Activated naive CD4-positive, alpha-beta T cell (primary cell): Measurements from ENCODE around the gene CREB3L4.
A peak's percentile ranks its signal among the peaks of the same experiment; 100 is the strongest.

Source experiments
- DNase-seq, 4 experiments: peaks; one replicate each; lab custom pipeline; 2025; lab: John Stamatoyannopoulos, UW

The CREB3L4 gene

GRCh38 chr1:153937331-153937730, 30.4 kb upstream of the CREB3L4 start:
- no peak for DNase-seq

DNA sequence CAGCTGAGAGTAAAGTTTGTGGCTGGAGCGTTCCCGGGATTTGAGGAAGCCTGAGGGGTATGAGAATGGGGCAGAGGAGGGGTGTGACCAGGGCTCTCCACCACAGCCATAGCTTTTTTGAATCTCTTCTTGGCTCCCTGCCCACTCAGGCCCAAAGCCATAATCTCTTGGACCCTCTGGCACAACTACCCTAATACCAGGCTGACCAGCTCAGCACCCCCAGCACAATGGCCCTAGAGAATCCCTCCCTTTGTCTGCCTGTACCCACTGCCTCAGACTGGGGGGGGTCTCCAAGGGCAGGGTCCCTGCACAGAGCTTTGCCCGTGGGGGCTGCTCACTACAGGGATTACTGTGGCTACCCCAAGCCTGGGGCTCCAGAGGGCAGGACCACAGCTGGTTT, 28.7 kb upstream of the CREB3L4 start:
- no peak for DNase-seq

DNA sequence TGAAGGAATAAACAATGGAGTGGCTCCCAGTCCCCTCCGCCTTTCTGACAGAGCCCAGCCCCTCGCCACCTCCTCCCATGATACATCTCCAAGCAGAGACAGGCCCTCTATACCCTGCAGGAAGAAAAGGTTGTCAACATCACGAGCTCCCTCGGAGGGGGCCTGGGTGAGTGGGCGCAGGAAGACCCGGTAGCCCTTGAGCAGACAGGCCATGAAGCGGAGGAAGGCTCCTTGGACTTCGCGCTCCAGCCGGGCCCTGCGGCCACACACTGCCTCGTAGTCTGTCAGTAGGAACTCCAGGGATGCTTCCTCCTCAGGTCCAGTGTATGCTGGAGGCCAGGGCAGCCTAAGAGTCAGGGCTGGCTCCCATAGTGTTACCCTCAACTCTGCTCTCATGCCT, 28.2 kb upstream of the CREB3L4 start:
- DNase-seq, result no peak

- no peak for DNase-seq
Observed at GRCh38 chr1:153940756-153941155, 26.9 kb upstream of the CREB3L4 start.

DNA sequence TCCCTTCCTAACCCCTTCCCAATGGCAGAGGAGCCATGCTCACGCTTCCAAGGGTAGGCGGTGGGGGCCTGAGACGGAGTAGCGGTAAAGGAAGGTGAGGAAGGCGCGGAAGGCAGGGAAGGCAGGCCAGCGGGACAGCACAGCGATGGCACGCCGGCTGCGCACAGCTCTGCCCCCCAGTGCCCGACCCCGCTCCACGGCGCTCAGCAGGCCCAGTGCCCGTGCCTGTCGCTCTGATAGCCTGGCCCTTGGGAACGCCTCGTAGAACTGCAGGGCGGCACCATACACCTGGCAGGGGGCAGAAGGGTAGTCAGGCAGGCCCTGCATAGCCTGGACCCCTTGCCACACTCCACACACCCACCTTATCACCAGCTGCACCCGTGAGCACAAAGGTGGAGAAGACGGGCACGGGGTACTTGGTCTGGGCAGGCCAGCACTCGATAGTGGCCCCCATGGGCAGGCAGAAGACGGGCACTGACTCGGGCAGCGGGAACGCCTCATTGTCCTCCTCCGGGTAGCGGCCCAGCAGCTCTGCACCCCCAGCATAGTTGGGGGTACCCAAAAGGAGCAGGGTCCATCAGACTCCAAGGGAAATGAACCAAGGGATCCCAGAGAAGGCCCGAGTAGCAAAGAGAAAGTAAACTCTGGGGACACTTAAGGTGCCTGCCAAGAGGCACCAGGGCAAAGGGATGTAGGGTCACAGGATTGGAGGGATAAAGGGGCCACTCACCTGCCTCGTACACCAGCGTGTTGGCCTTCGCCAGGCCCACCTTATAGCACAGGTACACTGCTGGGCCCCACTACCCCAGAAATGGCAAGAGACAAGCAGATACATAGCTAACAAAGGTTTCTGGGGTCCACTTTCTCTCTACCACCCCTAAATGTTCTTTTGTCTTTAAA, 25.6 kb upstream of the CREB3L4 start:
- no peak for DNase-seq

- DNase-seq, result no peak
Observed at GRCh38 chr1:153942766-153943549, 24.7 kb upstream of the CREB3L4 start.

- no peak for DNase-seq
Observed at GRCh38 chr1:153944005-153944826, 23.5 kb upstream of the CREB3L4 start.

DNA sequence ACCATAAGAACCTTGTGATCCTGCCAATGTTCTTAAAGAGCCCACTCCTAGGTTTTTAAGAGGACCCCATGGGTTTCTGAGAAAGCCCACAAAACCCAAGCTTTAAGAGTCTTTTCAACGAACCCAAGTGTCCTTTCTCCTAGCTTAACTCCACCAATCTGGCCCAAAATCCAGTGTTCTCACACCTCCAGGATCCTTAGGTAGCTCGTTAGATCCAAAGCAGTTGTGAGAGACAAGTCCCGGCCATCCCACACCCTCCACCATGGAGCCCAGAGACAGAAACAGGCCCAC, 22.9 kb upstream of the CREB3L4 start:
- no peak for DNase-seq

DNA sequence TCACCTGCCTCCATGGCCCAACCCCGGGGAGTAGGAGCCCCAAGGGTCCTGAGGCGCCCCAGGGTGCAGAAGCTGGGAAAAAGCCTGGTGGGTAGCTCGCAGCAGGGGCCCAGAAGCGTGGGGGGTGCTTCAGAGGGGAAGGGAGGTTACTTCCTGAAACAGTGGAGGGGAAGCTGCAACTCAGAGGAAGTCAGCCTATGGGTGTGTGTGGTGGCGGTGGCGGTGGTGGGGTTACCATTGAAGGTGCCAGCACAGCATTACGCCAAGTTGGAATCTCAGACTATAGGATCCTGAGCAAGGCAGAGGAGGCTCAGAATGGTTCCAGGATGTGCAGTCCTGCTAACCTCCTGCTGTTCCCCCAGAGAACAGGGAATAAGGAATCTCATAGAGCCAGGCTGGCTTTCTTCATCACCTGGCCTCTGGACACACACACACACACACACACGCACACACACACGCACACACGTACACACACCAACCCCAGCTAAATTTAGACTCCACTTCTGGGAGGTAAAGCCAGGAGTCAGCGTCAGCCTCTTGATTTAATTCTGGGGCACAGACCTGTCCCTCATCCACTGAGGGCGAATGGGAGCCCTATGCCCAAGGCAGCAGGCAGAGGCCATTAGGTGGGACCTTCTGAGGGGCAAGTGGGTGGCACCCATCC, 22.4 kb upstream of the CREB3L4 start:
- DNase-seq, result peak in 3 of 4 experiments; percentile 21 to 67 (median 61)

DNA sequence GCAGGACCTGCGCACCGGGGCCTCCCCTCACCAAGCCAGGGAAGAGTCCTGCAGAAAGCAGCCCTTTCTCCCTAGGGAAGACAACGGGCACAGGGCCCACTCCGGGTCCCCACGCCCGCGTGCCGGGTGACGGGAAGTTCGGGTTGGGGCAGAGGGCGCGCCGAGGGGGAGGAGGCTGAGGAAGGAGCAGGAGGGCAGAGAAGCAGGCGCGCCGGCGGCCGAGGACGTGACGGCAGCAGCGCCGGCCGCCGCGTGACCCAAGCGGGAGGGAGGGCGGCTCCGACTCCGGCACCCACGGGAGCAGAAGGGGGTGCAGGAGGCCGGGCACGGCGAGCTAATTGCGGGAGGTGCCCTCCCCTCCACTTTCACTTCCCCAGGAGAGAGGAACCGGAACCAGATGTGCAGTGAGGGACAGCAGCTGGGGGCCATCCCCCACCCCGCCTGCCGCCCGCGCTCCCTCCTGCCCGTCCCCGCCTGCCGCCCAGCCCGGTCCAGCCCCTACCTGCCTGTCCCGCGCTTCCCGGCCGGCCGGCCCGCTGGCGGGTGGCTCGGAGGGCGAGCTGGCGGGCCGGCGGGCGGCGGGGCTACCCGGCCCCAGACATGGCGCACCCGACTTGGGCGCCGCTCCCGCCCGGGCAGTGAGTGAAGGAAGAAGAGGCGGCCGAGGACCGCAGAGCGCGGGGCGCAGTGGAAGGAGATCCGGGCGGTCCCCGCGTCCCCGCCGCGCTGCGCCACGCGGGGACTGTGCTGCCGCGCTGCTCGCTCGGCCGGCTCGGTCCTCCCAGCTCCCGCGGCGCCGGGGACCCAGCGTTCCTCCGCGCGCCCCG, 21.7 kb upstream of the CREB3L4 start:
- peak in 3 of 4 experiments; percentile 20 to 61 (median 35) for DNase-seq

GRCh38 chr1:153946622-153947241, 21.0 kb upstream of the CREB3L4 start, which contains the start of gene DENND4B:
Gene DENND4B, minus strand, starts transcription at chr1:153946718. Its CDS starts 2,344 bp downstream, at chr1:153944374.
- peak; percentile 27 to 64 (median 44) for DNase-seq

- DNase-seq, result no peak
Observed at GRCh38 chr1:153951183-153951582, 16.5 kb upstream of the CREB3L4 start.

DNA sequence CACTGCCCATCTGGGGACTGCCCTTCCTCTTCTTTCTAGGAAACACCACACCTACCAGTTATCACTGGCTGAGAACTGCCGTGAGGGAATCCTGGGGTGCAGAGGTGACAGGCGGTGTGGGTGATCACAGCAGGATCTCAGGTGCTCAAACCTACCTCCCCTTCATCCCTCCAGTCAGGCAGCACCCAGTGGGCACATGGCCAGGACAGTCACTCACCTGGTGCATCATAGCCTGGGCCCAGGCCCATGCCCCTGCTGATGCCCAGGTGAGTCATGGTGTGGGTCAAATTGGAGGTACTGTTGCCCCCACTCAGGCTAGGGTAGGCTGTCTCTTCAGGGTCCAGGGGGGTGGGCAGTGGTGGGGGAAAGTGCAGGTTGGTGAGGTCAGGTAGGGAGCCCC, 15.9 kb upstream of the CREB3L4 start:
- DNase-seq, result no peak

GRCh38 chr1:153953859-153954365, 13.8 kb upstream of the CREB3L4 start:
- DNase-seq, result no peak

DNA sequence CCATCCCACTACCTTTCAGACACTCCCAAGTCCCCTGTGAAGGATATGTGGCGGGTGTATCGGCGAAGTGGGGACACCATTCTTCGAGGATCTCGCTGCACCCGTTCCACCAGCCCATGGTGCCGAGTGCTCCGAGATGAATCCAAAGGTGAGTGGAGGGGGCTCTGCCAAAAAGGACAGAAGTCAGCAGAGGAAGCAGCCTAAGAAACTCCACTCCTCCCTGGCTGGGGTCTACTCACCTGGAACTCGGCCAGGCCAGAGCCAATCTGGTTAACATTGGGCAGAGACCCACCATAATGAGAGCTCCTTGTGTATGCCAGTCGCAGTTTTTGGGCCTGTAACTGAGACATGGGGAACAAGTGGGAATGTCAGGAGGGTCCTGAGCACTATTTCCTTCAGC, 12.9 kb upstream of the CREB3L4 start:
- no peak for DNase-seq

GRCh38 chr1:153956997-153957715, 10.5 kb upstream of the CREB3L4 start:
- no peak for DNase-seq

- peak in 2 of 4 experiments; percentile 24 to 27 for DNase-seq
Observed at GRCh38 chr1:153957744-153958110, 10.0 kb upstream of the CREB3L4 start.

GRCh38 chr1:153958111-153958960, 9.4 kb upstream of the CREB3L4 start, which contains the start of gene CRTC2:
Gene CRTC2, minus strand, starts transcription at chr1:153958612. Its CDS starts 115 bp downstream, at chr1:153958497.
- peak; percentile 79 to 94 (median 88) for DNase-seq

DNA sequence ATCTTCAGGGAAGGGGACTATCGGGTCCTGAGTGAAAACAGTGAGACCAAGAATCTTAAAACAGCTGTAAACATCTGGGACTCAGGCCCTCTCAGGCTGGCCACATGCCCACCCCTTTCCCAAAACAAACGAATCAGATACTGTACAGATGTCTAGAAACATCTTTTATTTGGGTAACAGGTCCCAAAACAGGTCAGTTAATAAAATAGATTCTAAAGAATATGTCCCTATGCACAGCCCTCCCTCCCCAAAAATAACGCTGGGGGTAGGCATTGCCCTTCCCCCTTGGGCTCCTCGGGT, 8.8 kb upstream of the CREB3L4 start:
- no peak for DNase-seq
